HEK293T (cell line): ENCODE measurements around the gene RIMBP2.

Experiments used
- ARNT ChIP-seq: fragments of 450-650 bp; IDR thresholded peaks from 2 replicates; pipeline ENCODE4 v1.6.1; 2017; ENCODE audit warnings: mild to moderate bottlenecking
- ELF4 ChIP-seq: fragments of 450-650 bp; IDR thresholded peaks from 2 replicates; pipeline ENCODE4 v1.6.1; 2017; ENCODE audit warnings: antibody characterized with exemption
- FOXA1 ChIP-seq: fragments of 450-650 bp; IDR thresholded peaks from 2 replicates; pipeline ENCODE4 v1.6.1; 2016; ENCODE audit warnings: mild to moderate bottlenecking
- L3MBTL2 ChIP-seq: fragments of 450-650 bp; conservative IDR thresholded peaks from 2 replicates; pipeline ENCODE4 v1.6.1; 2016; ENCODE audit warnings: mild to moderate bottlenecking
- NFRKB ChIP-seq: fragments of 450-650 bp; IDR thresholded peaks from 2 replicates; pipeline ENCODE4 v1.6.1; 2016; ENCODE audit warnings: mild to moderate bottlenecking, moderate library complexity
- SP1 ChIP-seq: fragments of 450-650 bp; IDR thresholded peaks from 2 replicates; pipeline ENCODE4 v1.6.1; 2017
- TARDBP ChIP-seq: fragments of 450-650 bp; IDR thresholded peaks from 2 replicates; pipeline ENCODE4 v1.6.1; 2016
- TF ChIP-seq, protein P1 (sequence below): fragments of 450-650 bp; IDR thresholded peaks from 2 replicates; pipeline ENCODE4 v1.6.1; 2016

DNA sequence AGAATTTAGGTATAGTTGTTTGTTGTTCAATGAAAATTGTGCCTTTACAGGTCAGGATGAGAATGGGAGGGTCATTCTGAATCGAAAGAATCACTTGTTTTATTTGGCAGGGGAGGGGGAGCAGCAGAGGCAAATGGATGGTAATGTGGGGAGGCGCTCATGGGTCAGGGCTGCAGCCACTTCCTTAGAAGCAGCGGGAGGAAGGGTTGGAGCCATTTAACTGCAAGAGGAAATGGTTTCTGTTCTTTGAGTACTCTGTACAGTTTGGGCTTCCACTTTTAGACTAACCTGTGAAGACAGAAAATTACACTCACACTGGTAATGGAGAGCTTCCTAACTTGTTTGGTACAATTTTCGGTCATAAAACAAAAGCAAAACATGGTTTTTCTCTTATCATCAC lies 321.2 kb downstream of the RIMBP2 start:
- TF ChIP-seq L3MBTL2 = no peak
- no peak for TF ChIP-seq ELF4
- no peak for TF ChIP-seq NFRKB
- TF ChIP-seq, protein P1, sequence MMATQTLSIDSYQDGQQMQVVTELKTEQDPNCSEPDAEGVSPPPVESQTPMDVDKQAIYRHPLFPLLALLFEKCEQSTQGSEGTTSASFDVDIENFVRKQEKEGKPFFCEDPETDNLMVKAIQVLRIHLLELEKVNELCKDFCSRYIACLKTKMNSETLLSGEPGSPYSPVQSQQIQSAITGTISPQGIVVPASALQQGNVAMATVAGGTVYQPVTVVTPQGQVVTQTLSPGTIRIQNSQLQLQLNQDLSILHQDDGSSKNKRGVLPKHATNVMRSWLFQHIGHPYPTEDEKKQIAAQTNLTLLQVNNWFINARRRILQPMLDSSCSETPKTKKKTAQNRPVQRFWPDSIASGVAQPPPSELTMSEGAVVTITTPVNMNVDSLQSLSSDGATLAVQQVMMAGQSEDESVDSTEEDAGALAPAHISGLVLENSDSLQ = no peak
- no peak for TF ChIP-seq FOXA1
- no peak for TF ChIP-seq TARDBP
- no peak for TF ChIP-seq ARNT
- no peak for TF ChIP-seq SP1
